HG02840 (cell line): Measurements from ENCODE around the gene TYRO3.
"Not testable (repeated sequence)": the region's sequence is repeated elsewhere in the genome, so short reads cannot be mapped to it uniquely, and the experiment has no call there.

Experiments used
- ATAC-seq: cut with Tn5 transposase; IDR thresholded peaks from one replicate; pipeline ENCODE4 v1.9.1; 2021; ENCODE audit warnings: mild to moderate bottlenecking, moderate library complexity, moderate number of reproducible peaks; ENCODE audit not compliant: unreplicated experiment, low FRiP score

Gene TYRO3

DNA sequence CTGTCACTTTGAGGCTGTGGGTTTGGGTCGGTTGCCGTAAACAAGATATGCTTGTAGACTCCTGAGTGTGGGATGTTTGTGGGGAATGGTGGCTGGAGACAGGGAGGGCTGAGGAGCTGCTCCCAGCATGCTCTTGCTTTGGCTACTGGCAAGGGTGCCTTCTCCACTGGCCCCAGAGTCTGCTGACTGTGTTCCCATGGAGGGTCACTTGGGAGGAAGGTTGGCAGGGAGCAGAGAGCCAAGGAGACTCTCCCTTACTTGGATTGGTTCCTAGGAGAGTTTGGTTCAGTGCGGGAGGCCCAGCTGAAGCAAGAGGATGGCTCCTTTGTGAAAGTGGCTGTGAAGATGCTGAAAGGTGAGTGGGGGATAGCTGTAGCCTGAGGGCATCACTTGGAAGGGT lies 11.8 kb downstream of the TYRO3 start:
- no peak for ATAC-seq

DNA sequence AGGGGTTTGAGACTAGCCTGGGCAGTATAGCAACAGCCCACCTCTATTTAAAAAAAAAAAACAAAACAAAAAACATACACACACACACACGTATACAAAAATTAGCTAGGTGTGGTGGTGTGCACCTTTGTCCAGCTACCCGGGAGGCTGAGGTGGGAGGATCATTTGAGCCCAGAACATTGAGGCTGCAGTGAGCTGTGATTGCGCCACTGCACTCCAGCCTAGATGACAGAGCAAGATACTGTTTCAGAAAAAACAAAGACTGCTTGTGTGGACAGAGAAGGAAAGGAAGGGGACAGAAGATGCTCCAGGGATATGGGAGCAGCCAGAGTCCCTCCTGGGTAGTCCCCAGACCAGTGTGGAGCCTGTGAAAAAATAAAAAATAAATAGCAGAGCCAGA lies 12.9 kb downstream of the TYRO3 start:
- no peak for ATAC-seq

DNA sequence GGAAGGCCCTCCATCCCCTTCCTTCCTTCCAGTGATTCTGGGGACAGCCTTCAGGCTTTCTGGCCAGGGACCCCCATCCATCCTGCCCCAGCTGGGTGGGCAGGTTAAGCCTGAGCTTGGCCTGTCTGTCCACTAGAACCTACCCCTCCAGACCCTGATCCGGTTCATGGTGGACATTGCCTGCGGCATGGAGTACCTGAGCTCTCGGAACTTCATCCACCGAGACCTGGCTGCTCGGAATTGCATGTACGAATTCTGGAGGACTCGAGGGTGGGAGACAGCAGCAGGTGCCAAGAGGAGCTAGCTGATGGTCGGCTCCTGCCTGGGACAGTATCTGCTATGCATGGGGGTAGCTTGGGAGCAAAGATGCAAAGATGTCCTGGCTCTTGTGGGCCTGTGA lies 13.9 kb downstream of the TYRO3 start:
- no peak for ATAC-seq

DNA sequence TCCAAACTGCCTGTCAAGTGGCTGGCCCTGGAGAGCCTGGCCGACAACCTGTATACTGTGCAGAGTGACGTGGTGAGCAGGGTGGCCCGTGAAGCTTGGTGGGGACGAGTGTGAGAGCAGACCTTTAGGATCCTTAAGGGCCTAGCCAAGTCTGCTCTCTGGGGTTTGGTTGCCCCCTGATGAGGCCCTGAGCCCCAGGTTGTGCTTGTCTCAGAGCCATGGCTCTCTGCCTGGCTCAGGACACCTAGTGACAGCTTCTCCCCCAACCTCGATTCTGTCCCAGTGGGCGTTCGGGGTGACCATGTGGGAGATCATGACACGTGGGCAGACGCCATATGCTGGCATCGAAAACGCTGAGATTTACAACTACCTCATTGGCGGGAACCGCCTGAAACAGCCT lies 14.4 kb downstream of the TYRO3 start:
- no peak for ATAC-seq

DNA sequence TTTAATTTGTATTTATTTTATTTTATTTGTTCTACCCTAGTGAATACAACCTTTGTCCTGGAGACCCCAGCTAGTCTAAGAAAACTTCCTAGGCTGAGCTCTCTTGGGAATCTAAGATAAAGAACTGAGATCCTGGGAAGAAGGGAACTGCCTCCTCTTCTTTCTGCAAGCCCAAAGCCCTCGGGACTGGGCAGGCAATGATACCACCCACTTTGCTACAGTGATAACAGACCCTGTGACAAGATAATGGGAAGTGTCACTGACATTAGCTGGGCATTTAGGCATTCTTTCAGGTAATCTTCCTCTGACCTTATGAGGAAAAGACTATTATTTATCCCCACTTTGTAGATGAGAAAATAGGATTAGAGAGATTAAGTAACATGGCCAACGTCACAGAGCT lies 15.1 kb downstream of the TYRO3 start:
- no peak for ATAC-seq

GRCh38 chr15:41575282-41575681 lies 16.3 kb downstream of the TYRO3 start:
- no peak for ATAC-seq

DNA sequence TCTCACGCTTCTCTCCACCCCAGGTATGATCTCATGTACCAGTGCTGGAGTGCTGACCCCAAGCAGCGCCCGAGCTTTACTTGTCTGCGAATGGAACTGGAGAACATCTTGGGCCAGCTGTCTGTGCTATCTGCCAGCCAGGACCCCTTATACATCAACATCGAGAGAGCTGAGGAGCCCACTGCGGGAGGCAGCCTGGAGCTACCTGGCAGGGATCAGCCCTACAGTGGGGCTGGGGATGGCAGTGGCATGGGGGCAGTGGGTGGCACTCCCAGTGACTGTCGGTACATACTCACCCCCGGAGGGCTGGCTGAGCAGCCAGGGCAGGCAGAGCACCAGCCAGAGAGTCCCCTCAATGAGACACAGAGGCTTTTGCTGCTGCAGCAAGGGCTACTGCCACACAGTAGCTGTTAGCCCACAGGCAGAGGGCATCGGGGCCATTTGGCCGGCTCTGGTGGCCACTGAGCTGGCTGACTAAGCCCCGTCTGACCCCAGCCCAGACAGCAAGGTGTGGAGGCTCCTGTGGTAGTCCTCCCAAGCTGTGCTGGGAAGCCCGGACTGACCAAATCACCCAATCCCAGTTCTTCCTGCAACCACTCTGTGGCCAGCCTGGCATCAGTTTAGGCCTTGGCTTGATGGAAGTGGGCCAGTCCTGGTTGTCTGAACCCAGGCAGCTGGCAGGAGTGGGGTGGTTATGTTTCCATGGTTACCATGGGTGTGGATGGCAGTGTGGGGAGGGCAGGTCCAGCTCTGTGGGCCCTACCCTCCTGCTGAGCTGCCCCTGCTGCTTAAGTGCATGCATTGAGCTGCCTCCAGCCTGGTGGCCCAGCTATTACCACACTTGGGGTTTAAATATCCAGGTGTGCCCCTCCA lies 19.1 kb downstream of the TYRO3 start:
- no peak for ATAC-seq

GRCh38 chr15:41578736-41579383 lies 19.8 kb downstream of the TYRO3 start:
- no peak for ATAC-seq

GRCh38 chr15:41581110-41581509 lies 22.1 kb downstream of the TYRO3 start:
- no peak for ATAC-seq

GRCh38 chr15:41583795-41584194 lies 24.8 kb downstream of the TYRO3 start:
- ATAC-seq: no peak

- no peak for ATAC-seq
Measured at GRCh38 chr15:41584636-41585126, 25.7 kb downstream of the TYRO3 start.

GRCh38 chr15:41585127-41586047 lies 26.4 kb downstream of the TYRO3 start:
- no peak for ATAC-seq

DNA sequence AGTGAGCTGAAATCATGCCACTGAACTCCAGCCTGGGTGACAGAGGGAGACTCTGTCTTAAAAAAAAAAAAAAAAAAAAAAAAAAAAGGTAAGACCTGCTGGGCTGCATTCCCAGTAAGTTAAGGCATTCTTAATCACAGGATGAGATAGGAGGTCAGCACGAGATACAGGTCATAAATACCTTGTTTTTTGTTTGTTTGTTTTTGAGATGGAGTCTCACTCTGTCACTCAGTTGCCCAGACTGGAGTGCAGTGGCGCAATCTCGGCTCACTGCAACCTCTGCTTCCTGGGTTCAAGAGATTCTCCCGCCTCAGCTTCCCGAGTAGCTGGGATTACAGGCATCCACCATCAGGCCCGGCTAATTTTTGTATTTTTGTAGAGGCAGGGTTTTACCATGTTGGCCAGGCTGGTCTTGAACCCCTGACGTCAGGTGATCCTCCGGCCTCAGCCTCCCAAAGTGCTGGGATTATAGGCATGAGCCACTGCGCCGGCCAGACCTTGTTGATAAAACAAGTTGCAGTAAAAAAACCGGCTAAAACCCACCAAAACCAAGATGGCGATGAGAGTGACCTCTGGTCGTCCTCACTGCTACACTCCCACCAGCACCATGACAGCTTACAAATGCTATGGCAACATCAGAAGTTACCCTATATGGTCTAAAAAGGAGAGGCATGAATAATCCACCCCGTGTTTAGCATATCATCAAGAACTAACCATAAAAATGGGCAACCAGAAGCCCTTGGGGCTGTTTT lies 27.7 kb downstream of the TYRO3 start:
- not testable (repeated sequence) for ATAC-seq

- not testable (repeated sequence) for ATAC-seq
Measured at GRCh38 chr15:41589018-41589417, 30.0 kb downstream of the TYRO3 start.

DNA sequence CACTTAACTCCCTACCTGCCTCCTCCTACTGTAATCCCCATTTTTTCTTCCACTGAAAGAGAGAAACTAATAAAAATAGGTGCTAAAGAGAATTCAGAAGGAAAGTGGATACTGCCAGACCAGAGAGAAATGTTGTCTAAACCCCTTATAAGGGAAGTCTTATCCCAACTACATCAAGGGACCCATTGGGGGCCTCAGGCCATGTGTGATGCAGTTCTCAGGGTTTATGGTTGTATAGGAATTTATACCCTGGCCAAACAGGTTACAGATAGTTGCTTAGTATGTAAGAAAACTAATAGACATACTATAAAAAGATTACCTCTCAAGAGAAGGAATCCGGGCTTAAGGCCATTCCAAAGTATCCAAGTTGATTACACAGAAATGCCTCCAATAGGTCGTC lies 30.6 kb downstream of the TYRO3 start:
- not testable (repeated sequence) for ATAC-seq

GRCh38 chr15:41591217-41591616 lies 32.2 kb downstream of the TYRO3 start:
- not testable (repeated sequence) for ATAC-seq

DNA sequence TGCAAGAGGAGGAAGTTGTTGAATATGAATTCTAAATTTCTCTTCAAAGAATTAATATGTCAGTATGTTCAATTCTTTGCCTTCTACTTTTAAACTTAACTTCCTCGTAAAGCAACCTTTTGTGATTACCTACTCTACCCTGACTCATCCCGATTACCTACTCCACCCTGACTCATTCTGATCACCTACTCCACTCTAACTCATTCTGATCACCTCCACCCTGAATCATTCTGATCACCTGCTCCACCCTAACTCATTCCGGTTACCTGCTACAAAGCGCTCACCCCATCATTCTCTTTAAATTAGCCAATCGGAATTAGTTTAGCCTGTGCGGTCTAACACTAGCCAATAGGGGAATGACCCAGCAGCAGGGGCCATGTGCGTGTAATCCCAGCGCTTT lies 33.7 kb downstream of the TYRO3 start:
- not testable (repeated sequence) for ATAC-seq

DNA sequence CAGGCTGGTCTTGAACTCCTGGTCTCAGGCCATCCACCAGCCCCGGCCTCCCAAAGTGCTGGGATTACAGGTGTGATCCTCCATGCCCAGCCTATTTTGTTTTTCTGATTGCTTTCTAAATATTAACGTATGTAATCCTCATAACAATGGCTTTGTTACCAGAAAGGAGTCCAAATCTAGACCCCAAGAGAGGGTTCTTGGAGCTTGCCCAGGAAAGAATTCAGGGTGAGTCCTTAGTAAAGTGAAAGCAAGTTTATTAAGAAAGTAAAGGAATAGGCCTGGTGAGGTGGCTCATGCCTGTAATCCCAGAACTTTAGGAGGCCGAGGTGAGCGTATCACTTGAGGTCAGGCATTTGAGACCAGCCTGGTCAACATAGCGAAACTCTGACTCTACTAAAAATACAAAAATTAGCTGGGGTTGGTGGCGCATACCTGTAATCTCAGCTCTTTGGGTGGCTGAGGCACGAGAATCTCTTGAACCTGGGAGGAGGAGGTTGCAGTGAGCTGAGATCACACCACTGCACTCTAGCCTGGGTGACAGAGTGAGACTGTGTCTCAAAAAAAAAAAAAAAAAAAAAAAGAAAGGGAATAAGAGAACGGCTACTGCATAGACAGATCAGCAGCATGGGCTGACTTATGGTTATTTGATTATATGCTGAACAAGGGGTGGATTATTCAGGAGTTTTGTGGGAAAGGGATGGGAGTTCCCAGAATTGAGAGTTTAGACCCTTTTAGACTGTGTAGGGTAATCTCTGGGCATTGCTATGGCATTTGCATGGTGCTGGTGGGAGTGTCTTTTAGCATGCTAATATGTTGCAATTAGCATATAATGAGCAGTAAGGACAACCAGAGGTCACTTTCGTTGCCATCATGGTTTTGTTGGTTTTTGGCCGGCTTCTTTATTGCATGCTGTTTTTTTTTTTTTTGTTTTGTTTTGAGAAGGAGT lies 36.1 kb downstream of the TYRO3 start:
- ATAC-seq: no peak

DNA sequence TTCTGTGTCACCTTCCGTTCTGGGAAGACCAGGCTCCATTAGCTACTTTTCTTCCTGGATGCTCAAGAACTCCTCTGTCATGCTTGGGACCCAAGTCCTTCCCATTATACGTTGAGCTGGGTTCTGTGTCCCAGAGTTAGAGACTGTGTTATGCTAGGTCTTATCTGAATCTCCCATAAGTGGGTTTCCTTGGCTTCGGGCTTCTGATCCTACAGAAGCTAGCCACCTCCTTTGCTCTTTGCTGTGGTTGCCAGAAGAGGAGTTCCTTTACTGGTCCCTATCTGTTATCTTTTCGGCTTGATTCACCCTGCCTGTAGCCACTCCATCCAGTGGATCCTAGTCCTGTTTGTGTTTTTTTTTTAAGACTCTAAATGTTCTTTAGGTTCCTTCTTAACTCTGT lies 38.0 kb downstream of the TYRO3 start:
- no peak for ATAC-seq
